ENCODE data around the gene PCNX1. TPM values are rescaled to one million over a fixed set of nuclear protein-coding genes. Genes with fewer than 3 reads are reported as not detected.
A peak's percentile ranks its signal among the peaks of the same experiment; 100 is the strongest.
"Not testable (repeated sequence)": the region's sequence is repeated elsewhere in the genome, so short reads cannot be mapped to it uniquely, and the experiment has no call there.

PCNX1 gene
- total RNA-seq, 1 experiment from 2014 or later: 23.3 TPM

DNA sequence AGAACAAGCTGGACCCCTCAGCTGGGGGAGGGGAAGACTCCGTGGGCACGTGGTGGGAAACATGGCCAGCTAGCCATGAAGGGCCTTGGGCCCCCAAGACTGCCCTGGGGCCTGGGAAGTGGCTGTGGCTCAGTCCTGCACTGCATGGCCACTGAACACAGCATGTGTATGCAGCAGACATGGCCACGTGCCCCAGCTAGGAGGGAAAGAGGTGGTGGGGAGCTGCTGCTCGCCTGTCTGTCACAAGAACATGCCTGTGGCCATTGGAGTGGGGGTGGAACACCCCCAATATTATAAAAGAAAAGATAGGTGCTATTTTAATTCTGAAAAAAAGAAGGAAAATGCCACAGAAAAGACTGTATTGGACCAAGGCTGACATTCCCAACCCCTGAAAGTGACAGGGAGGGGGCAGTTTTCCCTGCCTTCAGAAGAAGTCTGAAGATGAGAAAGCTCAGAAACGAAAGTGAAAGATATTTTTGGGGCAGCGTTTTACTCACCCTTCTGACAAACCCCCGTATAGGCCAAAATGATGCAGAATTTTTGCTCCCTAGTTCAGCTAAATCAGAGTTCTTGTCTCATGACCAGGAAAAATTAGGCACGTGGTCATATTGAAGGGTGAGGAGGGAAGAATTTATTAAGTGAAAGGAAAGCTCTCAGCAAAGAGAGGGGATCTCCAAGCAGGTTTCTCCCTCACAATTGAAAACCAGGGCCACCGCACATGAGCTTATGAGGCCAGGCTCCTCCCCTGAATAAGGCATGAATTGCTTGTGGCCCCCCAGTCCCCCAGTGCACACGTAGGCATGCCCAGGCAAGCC is 35.2 kb upstream of the PCNX1 start:
- no peak overlapping the region for H2AFZ ChIP-seq (ENCODE audit: low read length)
- intact Hi-C loops (cut with micrococcal nuclease): no loop called here
- H4K20me1 ChIP-seq (ENCODE audit: low read length): no peaks in the 10 kb centered on the region
- no peak overlapping the region for H3K4me3 ChIP-seq (ENCODE audit: low read length)
- H3K36me3 ChIP-seq (ENCODE audit: low read depth, low read length): no peaks in the 10 kb centered on the region
- DNase-seq (no peak), ATAC-seq (no peak)
- H3K27ac ChIP-seq (ENCODE audit: low read length): no peak overlapping the region
- H3K27me3 ChIP-seq (ENCODE audit: low read length): no peaks in the 10 kb centered on the region
- H3K9ac ChIP-seq (ENCODE audit: low read length): no peak overlapping the region
- TF ChIP-seq EZH2phosphoT487 (IDR thresholded peaks at IDR 0.05; ENCODE audit: borderline replicate concordance, low read length): no peak
- TF ChIP-seq EZH2 (IDR thresholded peaks at IDR 0.05; ENCODE audit: low read length, unreplicated experiment): no peak
- TF ChIP-seq, protein P1, sequence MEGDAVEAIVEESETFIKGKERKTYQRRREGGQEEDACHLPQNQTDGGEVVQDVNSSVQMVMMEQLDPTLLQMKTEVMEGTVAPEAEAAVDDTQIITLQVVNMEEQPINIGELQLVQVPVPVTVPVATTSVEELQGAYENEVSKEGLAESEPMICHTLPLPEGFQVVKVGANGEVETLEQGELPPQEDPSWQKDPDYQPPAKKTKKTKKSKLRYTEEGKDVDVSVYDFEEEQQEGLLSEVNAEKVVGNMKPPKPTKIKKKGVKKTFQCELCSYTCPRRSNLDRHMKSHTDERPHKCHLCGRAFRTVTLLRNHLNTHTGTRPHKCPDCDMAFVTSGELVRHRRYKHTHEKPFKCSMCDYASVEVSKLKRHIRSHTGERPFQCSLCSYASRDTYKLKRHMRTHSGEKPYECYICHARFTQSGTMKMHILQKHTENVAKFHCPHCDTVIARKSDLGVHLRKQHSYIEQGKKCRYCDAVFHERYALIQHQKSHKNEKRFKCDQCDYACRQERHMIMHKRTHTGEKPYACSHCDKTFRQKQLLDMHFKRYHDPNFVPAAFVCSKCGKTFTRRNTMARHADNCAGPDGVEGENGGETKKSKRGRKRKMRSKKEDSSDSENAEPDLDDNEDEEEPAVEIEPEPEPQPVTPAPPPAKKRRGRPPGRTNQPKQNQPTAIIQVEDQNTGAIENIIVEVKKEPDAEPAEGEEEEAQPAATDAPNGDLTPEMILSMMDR (conservative IDR thresholded peaks at IDR 0.05; ENCODE audit: low read depth, low read length): no peak
- no peak overlapping the region for H3K4me2 ChIP-seq (ENCODE audit: low read length)
- BruUV-seq (replicated peaks): no TSS peak
- no peaks in the 10 kb centered on the region for H3K4me1 ChIP-seq (ENCODE audit: insufficient read depth, low read length)
- POLR2A ChIA-PET (ENCODE audit: unreplicated experiment): no interaction called here
- no peaks in the 10 kb centered on the region for H3F3A ChIP-seq (ENCODE audit: low read length, unreplicated experiment)
- CTCF ChIA-PET: no interaction called here
- H3K9me3 ChIP-seq (ENCODE audit: low read length): peaks cover 5% of the 10 kb centered on the region; the same call in 1 of the 2 replicates
- no peaks in the 10 kb centered on the region for H3K79me2 ChIP-seq (ENCODE audit: low read length)
- H3K9me2 ChIP-seq (replicated peaks; ENCODE audit: low read length): no peaks in the 10 kb centered on the region

DNA sequence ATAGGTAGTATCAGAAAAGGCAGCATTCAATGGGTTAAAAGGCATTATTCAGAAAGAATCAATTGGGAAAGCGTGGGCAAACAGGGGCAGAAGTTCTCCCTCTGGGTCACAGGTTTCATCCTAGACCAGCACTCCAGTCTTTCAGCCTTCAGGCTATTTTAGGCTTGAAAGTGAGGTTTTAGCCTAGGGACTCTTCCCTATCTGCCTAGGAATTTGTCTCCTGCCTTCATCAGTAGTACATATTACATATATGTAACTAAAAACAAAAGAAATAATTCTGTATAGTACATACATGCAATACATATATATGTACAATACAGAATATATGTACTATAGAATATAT is 34.6 kb upstream of the PCNX1 start:
- no peak overlapping the region for H3K4me2 ChIP-seq (ENCODE audit: low read length)
- H3K9ac ChIP-seq (ENCODE audit: low read length): no peak overlapping the region
- no peak for DNase-seq
- no peaks in the 10 kb centered on the region; the same call in 1 of the 2 replicates for H3K9me3 ChIP-seq (ENCODE audit: low read length)
- POLR2A ChIA-PET (ENCODE audit: unreplicated experiment): no interaction called here
- no peak overlapping the region for H3K27ac ChIP-seq (ENCODE audit: low read length)
- H2AFZ ChIP-seq (ENCODE audit: low read length): no peak overlapping the region
- no peak overlapping the region for H3K4me3 ChIP-seq (ENCODE audit: low read length)
- no peaks in the 10 kb centered on the region for H4K20me1 ChIP-seq (ENCODE audit: low read length)
- BruUV-seq (replicated peaks): no TSS peak
- H3K27me3 ChIP-seq (ENCODE audit: low read length): no peaks in the 10 kb centered on the region
- no peaks in the 10 kb centered on the region for H3K79me2 ChIP-seq (ENCODE audit: low read length)
- CTCF ChIA-PET: no interaction called here
- no peaks in the 10 kb centered on the region for H3F3A ChIP-seq (ENCODE audit: low read length, unreplicated experiment)
- TF ChIP-seq, protein P1 (conservative IDR thresholded peaks at IDR 0.05; ENCODE audit: low read depth, low read length): no peak
- no peak for TF ChIP-seq EZH2 (IDR thresholded peaks at IDR 0.05; ENCODE audit: low read length, unreplicated experiment)
- TF ChIP-seq EZH2phosphoT487 (IDR thresholded peaks at IDR 0.05; ENCODE audit: borderline replicate concordance, low read length): no peak
- H3K9me2 ChIP-seq (replicated peaks; ENCODE audit: low read length): no peaks in the 10 kb centered on the region
- H3K4me1 ChIP-seq (ENCODE audit: insufficient read depth, low read length): no peaks in the 10 kb centered on the region
- no peak for ATAC-seq
- no peaks in the 10 kb centered on the region for H3K36me3 ChIP-seq (ENCODE audit: low read depth, low read length)
- intact Hi-C loops (cut with micrococcal nuclease): no loop called here

DNA sequence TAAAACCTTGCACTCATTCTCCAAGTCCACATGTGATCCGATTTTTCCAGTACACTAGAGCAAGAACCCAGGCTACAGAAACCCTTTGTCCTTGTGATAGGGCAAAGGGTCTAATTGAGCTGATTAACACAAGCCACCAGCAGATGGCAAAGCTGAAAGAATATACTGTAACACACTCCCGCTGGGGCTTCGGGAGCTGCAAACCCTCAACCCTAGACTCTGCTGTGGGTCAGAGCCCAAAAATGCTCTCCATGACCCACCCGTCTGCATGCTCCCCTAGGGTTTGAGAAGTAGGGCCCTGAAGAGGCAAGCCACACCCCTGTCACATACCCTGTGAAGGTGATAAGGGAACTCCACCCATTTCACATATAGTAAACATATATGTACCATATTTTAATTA is 33.6 kb upstream of the PCNX1 start:
- no peak overlapping the region for H3K9ac ChIP-seq (ENCODE audit: low read length)
- no TSS peak for BruUV-seq (replicated peaks)
- no peak for DNase-seq
- intact Hi-C loops (cut with micrococcal nuclease): no loop called here
- POLR2A ChIA-PET (ENCODE audit: unreplicated experiment): no interaction called here
- no peaks in the 10 kb centered on the region for H3K27me3 ChIP-seq (ENCODE audit: low read length)
- no peak overlapping the region for H3K4me3 ChIP-seq (ENCODE audit: low read length)
- TF ChIP-seq EZH2phosphoT487 (IDR thresholded peaks at IDR 0.05; ENCODE audit: borderline replicate concordance, low read length): no peak
- no peak for TF ChIP-seq EZH2 (IDR thresholded peaks at IDR 0.05; ENCODE audit: low read length, unreplicated experiment)
- TF ChIP-seq, protein P1 (conservative IDR thresholded peaks at IDR 0.05; ENCODE audit: low read depth, low read length): no peak
- no peaks in the 10 kb centered on the region for H3K9me2 ChIP-seq (replicated peaks; ENCODE audit: low read length)
- H3K9me3 ChIP-seq (ENCODE audit: low read length): no peaks in the 10 kb centered on the region; the same call in 1 of the 2 replicates
- CTCF ChIA-PET: interaction anchor here (1.0 to 1.1 kb wide), 2 partner anchors 82 to 99 kb away, joined by 4 to 5 read pairs; no protein-coding TSS in a partner anchor
- no peaks in the 10 kb centered on the region for H3K79me2 ChIP-seq (ENCODE audit: low read length)
- H3K27ac ChIP-seq (ENCODE audit: low read length): no peak overlapping the region
- peak; percentile 46; the same call in 1 of the 2 replicates for ATAC-seq
- H2AFZ ChIP-seq (ENCODE audit: low read length): no peak overlapping the region
- H3K36me3 ChIP-seq (ENCODE audit: low read depth, low read length): no peaks in the 10 kb centered on the region
- H3K4me2 ChIP-seq (ENCODE audit: low read length): no peak overlapping the region
- no peaks in the 10 kb centered on the region for H4K20me1 ChIP-seq (ENCODE audit: low read length)
- H3K4me1 ChIP-seq (ENCODE audit: insufficient read depth, low read length): no peaks in the 10 kb centered on the region
- H3F3A ChIP-seq (ENCODE audit: low read length, unreplicated experiment): no peaks in the 10 kb centered on the region

DNA sequence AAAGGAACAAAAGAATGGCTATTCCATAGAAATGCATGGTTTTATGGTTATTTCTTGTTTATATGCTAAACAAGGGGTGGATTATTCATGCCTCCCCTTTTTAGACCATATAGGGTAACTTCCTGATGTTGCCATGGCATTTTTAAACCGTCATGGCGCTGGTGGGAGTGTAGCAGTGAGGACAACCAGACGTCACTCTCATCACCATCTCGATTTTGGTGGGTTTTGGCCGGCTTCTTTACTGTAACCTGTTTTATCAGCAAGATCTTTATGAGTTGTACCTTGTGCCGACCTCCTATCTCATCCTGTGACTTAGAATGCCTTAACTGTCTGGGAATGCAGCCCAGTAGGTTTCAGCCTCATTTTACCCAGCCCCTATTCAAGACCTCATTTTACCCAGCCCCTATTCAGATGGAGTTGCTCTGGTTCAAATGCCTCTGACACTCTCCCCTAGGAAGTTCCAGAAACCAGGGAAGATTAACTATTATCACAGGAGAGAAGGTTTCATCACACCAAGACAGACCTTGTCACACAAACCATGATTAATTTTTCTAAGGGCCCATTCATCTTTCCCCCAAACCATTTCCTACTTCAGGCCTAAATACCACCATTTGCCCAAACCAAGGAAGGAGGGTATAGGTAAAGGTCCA is 31.3 kb upstream of the PCNX1 start:
- H3K4me3 ChIP-seq (ENCODE audit: low read length); H3K4me1 ChIP-seq (ENCODE audit: insufficient read depth, low read length); H3K4me2 ChIP-seq (ENCODE audit: low read length); H2AFZ ChIP-seq (ENCODE audit: low read length); BruUV-seq (replicated peaks); H3K9me2 ChIP-seq (replicated peaks; ENCODE audit: low read length); H3K9ac ChIP-seq (ENCODE audit: low read length); DNase-seq; intact Hi-C loops (cut with micrococcal nuclease); H3K9me3 ChIP-seq (ENCODE audit: low read length); H3F3A ChIP-seq (ENCODE audit: low read length, unreplicated experiment); CTCF ChIA-PET; H3K79me2 ChIP-seq (ENCODE audit: low read length); H4K20me1 ChIP-seq (ENCODE audit: low read length); H3K36me3 ChIP-seq (ENCODE audit: low read depth, low read length); H3K27ac ChIP-seq (ENCODE audit: low read length); POLR2A ChIA-PET (ENCODE audit: unreplicated experiment); H3K27me3 ChIP-seq (ENCODE audit: low read length); ATAC-seq: not testable (repeated sequence)
